LoVo (cell line): ENCODE data around the gene RAB6B.

ENCODE experiments used
- DNase-seq: peaks from one replicate; pipeline ENCODE4 v3.0.0-alpha.2; 2016; ENCODE audit warnings: low spot score

RAB6B gene

DNA sequence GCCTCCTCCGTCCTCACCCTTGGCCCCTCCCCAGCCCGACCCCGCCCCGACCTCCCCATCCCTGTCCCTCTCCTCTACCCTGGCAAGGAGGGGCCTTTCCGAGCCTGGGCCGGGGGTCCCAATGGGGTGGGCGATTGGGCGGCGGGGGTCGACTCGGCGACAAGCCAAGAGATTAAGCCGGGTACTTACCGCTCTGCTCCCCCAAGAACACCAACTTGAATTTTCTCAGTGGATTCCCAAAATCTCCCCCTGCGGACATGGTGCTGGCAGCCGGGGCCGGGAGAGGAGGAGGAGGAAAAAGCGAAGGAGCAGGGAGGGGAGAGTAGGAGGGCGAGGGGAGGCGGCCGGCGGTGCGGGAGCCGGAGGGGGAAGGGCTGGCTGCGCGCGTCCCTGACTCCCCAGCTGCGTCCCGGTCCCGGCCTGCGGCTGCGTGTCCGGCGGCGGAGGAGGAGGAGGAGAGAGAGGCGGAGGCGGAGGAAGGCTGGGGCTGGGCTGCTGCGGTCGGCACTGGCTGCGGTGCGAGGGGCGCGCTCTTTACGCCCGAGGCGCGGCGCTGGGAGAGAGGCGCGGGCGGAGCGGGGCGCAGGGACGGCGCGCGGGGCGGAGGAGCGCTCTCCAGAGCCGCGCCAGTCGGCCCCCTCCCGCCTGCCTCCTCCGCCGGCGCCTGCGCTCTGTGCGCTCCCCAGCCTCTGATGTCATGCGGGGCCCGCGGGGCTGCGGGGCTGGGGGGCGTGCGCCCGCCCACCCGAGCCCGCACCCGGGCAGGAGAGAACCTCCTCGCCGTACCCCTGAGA, at the start of gene RAB6B:
Gene RAB6B, minus strand, starts transcription at position 675 of the 794 bp plus-strand sequence. Its CDS starts 416 bp downstream, at position 259.
- peak; percentile 56 for DNase-seq

DNA sequence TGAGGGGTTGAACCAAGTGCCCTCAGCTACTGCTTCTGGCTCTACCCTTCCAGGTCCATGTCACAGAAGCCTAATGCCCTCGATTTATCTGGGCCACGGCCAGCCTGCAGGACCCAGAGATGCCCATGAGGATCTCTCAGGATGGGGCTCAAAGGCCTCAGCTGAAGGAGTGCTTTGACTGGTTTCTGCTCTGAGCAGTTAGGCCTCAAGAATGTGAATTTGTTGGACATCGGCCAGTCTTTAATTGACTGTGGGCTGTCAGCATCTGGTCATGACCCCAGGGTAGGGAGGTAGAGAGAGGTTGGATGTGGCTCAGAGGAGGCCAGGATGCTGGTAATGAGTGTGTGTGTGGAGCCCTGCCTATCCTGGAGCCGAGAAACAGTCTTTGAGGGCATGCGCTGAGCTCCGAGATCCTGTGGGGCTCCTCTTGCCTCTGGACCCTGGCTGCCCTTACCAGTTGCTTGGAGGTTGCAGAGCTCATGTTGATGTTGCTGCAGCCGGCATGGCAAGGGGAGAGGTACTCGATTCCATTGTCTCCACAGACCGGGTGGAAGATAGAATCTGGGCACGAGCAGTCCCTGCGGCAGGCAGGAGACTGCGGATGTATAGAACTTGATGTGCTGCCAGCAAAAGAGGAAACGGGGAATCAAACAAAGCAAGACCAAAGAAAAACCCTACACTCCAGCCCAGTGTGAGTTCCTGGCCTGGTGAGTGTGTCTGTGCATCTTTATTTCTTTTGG, 49.1 kb upstream of the RAB6B start:
- DNase-seq = peak; percentile 21

GRCh38 chr3:133944181-133944580, 48.5 kb upstream of the RAB6B start:
- DNase-seq = peak; percentile 22

GRCh38 chr3:133943639-133944141, 48.0 kb upstream of the RAB6B start:
- peak; percentile 93 for DNase-seq

DNA sequence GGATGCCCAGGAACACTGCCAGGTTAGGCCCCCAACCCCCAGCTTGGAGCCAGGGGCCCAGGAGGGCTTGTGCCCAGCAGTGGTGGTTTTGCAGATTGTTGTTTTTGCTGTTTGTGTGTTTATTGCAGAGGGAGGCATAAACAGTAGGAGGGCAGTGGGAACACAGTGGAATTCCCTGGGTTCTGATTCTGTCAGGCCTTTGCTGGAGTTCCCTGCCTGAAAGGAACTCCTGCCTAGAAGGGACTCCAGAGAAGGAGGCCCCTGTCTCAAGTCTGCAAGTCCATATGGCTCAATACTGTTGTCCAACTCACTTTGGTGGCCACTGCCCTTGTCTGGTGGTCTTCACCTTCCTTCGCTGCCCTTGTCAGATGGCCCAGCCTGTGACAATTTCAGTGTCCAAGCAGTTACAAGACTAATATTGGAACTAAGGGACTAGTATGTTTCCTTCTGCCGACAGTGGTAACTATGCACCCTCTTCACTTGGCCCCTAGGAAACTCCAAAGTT, 47.4 kb upstream of the RAB6B start:
- DNase-seq = no peak

- no peak for DNase-seq
Measured at GRCh38 chr3:133941415-133941821, 45.7 kb upstream of the RAB6B start.

- DNase-seq = no peak
Measured at GRCh38 chr3:133940536-133940935, 44.9 kb upstream of the RAB6B start.

DNA sequence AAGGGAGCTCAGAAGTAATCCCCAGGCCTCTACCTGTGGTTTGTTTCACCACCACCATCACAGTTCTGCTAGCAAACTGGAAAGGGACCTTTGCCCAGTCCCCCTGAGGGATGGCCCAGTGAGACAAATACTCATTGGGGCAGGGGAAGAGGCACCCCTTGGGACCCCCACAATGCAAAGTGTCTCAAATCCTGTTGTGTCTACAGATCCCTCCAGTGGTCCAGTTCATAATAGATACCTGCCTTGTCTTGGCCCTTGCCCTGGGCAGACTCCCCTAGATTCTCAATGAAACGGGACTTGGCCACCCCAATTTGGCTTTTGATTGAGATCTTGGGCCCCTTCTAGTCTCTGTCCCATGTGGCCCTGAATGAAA, 43.8 kb upstream of the RAB6B start:
- no peak for DNase-seq

- DNase-seq = no peak
Measured at GRCh38 chr3:133938770-133939462, 43.2 kb upstream of the RAB6B start.

DNA sequence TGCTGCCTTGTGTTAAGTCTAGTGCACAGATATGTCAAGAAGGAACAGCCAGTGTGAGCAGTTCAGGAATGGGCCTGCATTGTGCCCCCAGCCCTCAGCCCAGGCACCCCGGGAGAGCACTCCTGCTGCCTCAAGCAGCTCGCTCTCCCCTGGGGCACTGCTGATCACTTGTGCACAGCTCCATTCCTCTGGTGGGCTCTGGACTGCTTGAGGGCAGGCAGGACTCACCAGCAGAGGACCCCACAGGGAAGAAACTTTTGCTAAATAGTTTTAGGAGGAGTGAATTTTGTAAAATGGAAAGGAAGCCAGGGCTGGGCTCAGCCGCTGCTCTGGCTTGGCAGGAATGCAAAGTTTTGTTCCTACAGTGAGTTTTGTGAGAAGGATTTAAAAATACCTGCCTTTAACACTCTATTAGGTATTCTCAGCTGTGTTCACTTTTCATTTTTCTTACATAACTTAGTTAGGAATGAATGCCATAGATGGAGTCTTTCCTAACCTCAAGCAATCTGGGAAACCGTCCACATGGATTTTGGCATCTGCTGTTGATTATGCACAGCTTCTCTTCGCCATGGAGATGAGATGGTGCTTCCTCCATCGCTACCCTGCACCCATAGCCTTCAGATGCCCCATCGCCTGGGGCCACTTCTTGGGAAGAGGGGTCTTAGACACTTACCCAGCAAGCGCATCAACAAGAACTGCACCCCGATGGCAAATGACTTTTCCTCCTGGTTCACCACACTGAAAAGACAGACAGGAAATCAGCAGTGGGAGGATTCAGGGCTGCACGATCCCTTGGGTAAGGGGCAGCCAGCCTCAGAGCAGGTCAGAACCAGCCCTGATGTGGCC, 42.3 kb upstream of the RAB6B start:
- DNase-seq = no peak

DNA sequence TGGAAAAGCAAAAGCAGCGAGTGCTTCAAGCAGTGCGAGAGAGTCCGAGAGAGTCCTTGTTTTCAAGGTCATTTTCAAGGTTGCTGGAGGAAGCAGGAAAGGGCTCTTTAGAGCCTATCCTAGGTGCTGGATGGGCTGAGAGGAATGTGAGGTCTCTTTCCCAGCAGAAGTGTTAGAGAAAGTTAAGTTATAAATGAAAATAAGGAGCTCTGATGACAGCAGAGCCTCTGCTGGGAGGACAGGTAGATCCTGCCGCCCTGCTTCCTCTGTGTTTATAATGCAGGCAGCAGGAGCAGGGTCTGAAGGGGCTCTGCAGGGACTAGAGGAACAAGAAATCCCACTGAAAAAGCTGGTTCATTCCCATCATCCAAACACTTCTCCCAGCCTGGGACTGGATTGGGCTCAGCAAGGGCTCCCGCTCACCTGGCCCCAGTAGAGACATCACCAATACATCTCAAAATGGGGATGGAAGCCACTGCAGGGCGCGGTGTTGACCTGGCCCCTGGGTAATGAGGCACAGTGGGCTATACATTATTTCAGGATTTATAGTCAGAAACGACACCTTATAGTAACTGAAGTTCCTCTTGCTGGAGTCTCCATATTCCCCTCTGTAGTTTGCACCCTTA, 41.5 kb upstream of the RAB6B start:
- DNase-seq = no peak

- DNase-seq = no peak
Measured at GRCh38 chr3:133935843-133936769, 40.4 kb upstream of the RAB6B start.

DNA sequence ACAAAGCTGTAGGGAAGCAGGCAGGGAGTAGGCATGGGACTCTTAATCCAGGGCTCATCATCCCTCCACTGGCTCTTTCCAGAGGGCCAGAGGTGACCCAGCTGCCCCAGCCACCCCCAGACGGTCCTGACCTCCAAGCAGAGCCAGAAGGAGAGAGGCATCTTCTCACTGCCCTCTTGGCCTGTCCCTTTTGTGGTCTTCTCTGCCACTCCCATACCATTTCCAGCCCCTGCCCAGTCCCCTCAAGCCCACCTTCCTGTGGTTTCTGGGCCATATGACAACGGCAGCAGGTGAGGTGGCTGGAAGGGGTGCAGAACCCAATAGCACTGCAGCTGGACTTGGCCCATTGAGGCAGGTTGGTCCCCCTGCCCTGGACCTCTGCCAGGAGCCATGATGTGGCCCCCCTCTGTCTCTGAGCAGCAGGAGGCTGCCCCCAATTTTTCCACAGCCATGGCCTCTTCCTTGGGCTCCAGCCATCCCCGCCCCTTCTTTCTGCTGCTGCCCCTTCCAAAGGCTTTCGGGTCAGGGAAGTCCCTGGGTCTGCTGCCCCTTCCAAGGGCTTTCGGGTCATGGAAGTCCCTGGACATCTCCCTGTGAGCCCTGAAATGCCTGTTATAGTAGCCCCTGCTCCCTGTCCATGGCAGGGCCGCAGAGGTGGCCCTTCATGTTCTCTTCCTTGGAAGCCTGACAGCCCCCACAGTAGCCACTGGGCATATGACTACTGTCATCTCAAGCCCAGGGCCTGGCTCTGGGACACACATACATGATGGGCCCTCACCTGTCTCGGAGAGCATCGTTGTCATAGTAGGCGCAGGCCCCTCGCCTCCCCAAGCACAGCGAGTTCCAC, 39.5 kb upstream of the RAB6B start:
- DNase-seq = no peak

- DNase-seq = peak; percentile 14
Measured at GRCh38 chr3:133934073-133934970, 38.6 kb upstream of the RAB6B start.

DNA sequence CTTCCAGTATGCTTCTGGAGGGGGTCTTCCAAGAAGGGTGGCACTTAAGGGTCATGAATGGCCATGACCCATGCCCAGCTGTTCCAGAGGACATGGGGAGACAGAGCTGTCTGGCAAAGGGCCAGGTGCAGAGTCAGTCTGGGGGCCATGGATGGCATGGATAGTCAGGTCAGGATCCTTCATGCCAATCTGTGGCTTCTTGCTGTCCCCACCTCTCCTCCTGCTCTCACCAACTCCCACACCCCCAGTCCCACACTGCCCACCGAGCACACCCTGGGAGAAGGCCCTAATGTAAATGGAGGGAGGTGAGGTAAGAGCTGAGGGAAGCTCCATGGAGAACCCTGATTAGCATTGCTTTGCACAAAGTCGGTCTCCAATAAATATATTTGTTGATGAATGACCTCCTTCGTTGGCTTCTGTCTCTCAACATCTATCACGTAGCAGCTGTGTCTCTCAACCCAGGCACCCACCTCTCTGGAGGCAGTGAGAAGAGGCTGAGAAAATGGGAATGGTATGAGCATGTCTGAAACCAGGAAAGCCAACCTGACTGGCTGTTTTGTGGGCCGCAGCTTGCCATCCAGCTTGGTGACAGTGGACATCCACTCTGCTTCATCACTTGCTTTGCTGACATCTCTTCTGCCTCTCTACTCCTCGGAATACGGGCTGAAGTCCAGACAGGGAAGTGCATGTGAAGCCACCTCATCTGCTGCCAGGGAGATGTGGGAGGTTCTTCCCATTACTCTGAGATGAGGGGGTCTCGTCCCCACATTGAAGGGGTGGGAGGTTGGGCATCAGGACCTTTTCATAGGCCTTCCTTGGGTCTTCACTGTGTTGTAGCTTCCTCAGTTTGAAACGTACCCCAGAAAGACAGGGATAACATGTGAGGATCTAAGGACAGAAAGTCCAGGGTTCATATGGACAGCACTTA, 37.7 kb upstream of the RAB6B start:
- DNase-seq = no peak

- no peak for DNase-seq
Measured at GRCh38 chr3:133932009-133932408, 36.3 kb upstream of the RAB6B start.

GRCh38 chr3:133931084-133931483, 35.4 kb upstream of the RAB6B start:
- DNase-seq = no peak
